C4-2B (cell line): ENCODE results near the gene UGT3A2.

Experiments used
- ZFX ChIP-seq: fragments of 450-650 bp; IDR thresholded peaks from 2 replicates; pipeline ENCODE4 v1.6.1; 2017
- TF ChIP-seq, protein P1 (sequence below): fragments of 450-650 bp; conservative IDR thresholded peaks from 2 replicates; pipeline ENCODE4 v1.5.1; 2017; ENCODE audit warnings: mild to moderate bottlenecking

DNA sequence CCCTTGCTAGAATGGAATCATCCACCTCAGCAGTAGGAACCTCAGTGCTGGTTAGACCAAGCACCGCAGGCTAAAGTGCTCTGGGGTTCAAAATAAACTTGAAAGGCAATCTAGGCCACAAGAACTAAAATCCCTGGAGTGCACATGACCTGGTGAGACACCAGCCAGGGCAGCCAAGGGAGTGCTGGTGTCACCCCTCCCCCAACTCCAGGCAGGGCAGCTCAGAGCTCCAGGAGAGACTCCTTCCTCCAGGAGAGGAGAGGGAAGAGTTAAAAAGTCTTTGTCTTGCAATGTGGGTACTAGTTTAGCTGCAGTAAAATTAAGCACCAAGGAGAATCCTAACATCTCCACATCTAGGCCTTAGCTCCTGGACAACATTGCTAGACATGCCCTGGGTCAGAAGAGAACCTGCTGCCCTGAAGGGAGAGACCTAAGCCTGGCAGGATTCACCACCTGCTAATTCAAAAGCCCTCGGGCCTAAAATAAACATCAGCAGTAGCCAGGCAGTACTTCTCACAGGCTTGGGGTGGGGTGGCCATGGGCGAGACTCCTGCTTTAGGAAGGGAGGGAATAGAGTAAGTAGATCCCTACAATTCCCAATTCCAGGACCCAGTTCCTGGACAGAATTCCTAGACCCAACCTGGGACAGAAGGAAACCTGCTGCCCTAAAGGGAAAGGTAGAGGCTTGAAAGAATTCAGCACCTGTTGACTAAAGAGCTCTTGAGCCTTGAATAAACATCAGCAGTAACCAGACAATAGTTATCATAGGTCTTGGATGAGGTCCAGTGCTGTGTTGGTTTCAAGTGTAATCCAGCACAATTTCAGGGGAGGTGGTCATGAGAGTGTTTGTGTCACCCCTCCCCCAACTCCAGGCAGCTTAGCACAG lies 25.8 kb downstream of the UGT3A2 start:
- TF ChIP-seq, protein P1, sequence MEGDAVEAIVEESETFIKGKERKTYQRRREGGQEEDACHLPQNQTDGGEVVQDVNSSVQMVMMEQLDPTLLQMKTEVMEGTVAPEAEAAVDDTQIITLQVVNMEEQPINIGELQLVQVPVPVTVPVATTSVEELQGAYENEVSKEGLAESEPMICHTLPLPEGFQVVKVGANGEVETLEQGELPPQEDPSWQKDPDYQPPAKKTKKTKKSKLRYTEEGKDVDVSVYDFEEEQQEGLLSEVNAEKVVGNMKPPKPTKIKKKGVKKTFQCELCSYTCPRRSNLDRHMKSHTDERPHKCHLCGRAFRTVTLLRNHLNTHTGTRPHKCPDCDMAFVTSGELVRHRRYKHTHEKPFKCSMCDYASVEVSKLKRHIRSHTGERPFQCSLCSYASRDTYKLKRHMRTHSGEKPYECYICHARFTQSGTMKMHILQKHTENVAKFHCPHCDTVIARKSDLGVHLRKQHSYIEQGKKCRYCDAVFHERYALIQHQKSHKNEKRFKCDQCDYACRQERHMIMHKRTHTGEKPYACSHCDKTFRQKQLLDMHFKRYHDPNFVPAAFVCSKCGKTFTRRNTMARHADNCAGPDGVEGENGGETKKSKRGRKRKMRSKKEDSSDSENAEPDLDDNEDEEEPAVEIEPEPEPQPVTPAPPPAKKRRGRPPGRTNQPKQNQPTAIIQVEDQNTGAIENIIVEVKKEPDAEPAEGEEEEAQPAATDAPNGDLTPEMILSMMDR: no peak
- no peak for TF ChIP-seq ZFX
